HG03060 (cell line): ENCODE results near the gene MRS2.

ENCODE experiments used
- ATAC-seq: cut with Tn5 transposase; IDR thresholded peaks from one replicate; pipeline ENCODE4 v1.9.1; 2021; ENCODE audit warnings: low read depth, moderate number of reproducible peaks; ENCODE audit not compliant: unreplicated experiment

Gene MRS2

GRCh38 chr6:24464253-24465038 lies 61.7 kb downstream of the MRS2 start:
- no peak for ATAC-seq

GRCh38 chr6:24469811-24470210 lies 67.1 kb downstream of the MRS2 start:
- no peak for ATAC-seq

GRCh38 chr6:24472181-24472580 lies 69.4 kb downstream of the MRS2 start:
- ATAC-seq, result no peak
